ENCODE data around the gene RDM1.

RDM1 gene

GRCh38 chr17:35870906-35871819, 59.4 kb downstream of the RDM1 start:
- FAIRE-seq = no peak

- no peak for FAIRE-seq
These were observed 61.8 kb downstream of the RDM1 start, which contains the start of gene HEATR9 for GRCh38 chr17:35868737-35869136. Gene HEATR9, minus strand, starts transcription at chr17:35868891. Its CDS starts 149 bp downstream, at chr17:35868742.
